HepG2 (cell line): ENCODE measurements around the gene CHMP4B. TPM values are rescaled to one million over a fixed set of nuclear protein-coding genes. Genes with fewer than 3 reads are reported as not detected.

Experiments
- ATAC-seq: fragments of 200-7000 bp; cut with Tn5 transposase; 3 replicates; pipeline ENCODE4 v1.9.1; 2020; ENCODE audit warnings: mild to moderate bottlenecking, moderate library complexity
- BruUV-seq: library from RNA; stranded (reverse); fragments of 400-500 nt; replicated peaks from 2 replicates; lab custom pipeline; 2021; lab: Mats Ljungman, UMichigan
- CTCF ChIA-PET: fragments of 300-600 bp; formaldehyde crosslinking; extraction: SDS; loops from one replicate; lab custom pipeline; 2021; ENCODE audit warnings: low total read pairs, inconsistent platforms, low intra/inter-chr PET ratio; lab: Yijun Ruan, JAX
- POLR2A ChIA-PET: fragments of 350-600 bp; sonication (Branson Sonifier 250); formaldehyde crosslinking; loops from one replicate; lab custom pipeline; 2020; ENCODE audit warnings: antibody characterized with exemption, inconsistent platforms; lab: Yijun Ruan, JAX
- DNase-seq: peaks from one replicate; pipeline ENCODE4 v3.0.0-alpha.2; 2015; ENCODE audit warnings: low spot score
- FAIRE-seq: peaks from 3 replicates; lab custom pipeline; 2011; peaks lifted over from hg19 to GRCh38; lab: Jason Lieb, UNC
- H2AFZ ChIP-seq: one replicate; pipeline ENCODE4 v1.6.1; 2011; ENCODE audit warnings: low read length, inconsistent platforms
- H3K27ac ChIP-seq: fragments of 300-600 bp; 3 replicates; pipeline ENCODE4 v1.8.0; 2011; ENCODE audit warnings: mixed run types, mild to moderate bottlenecking, mixed read lengths, low read length, inconsistent platforms; ENCODE audit not compliant: insufficient read depth; ENCODE audit errors: extremely low read length
- H3K27me3 ChIP-seq, 2 experiments: fragments of 200-600 bp in 1 of 2; 2 replicates in 1 of 2; 3 replicates in 1 of 2; pipeline versions ENCODE4 v1.6.0 to v1.8.0; 2011; ENCODE audit warnings: low read length in 2 of 2, mild to moderate bottlenecking in 2 of 2, moderate library complexity in 2 of 2, inconsistent platforms in 1 of 2; ENCODE audit not compliant: insufficient read depth in 2 of 2, control insufficient read depth in 1 of 2
- H3K36me3 ChIP-seq, 2 experiments: fragments of 200-600 bp in 1 of 2; replicated peaks in 1 of 2; 2 replicates in 1 of 2; 3 replicates in 1 of 2; pipeline versions ENCODE4 v1.5.1 to v1.8.0; 2011; ENCODE audit warnings: low read length in 2 of 2, inconsistent platforms in 1 of 2; ENCODE audit not compliant: insufficient read depth in 2 of 2, control insufficient read depth in 1 of 2
- H3K4me1 ChIP-seq: 2 replicates; pipeline ENCODE4 v1.5.1; 2012; ENCODE audit warnings: low read length, inconsistent platforms; ENCODE audit not compliant: insufficient read depth
- H3K4me2 ChIP-seq: 2 replicates; pipeline ENCODE4 v1.6.0; 2011; ENCODE audit warnings: low read depth, low read length, inconsistent platforms
- H3K4me3 ChIP-seq, 3 experiments: fragments of 200-600 bp in 1 of 3; sonication (generic), shearing (Covaris generic) in 1 of 3; replicated peaks in 1 of 3; 2 replicates each; pipeline ENCODE4 v1.5.1; 2011 to 2016; ENCODE audit warnings: low read length in 3 of 3, inconsistent platforms in 2 of 3, low read depth in 2 of 3, mild to moderate bottlenecking in 2 of 3, control low read depth in 1 of 3, mixed read lengths in 1 of 3; ENCODE audit not compliant: insufficient read depth in 1 of 3
- H3K79me2 ChIP-seq: one replicate; pipeline ENCODE4 v1.6.1; 2011; ENCODE audit warnings: low read length, inconsistent platforms; ENCODE audit not compliant: insufficient read depth
- H3K9ac ChIP-seq: 2 replicates; pipeline ENCODE4 v1.6.0; 2011; ENCODE audit warnings: mild to moderate bottlenecking, low read depth, low read length, inconsistent platforms; ENCODE audit not compliant: insufficient read depth
- H3K9me3 ChIP-seq: 2 replicates; pipeline ENCODE4 v1.5.1; 2012; ENCODE audit warnings: mild to moderate bottlenecking, low read length
- H4K20me1 ChIP-seq: 2 replicates; pipeline ENCODE4 v1.6.0; 2011; ENCODE audit warnings: inconsistent platforms, mild to moderate bottlenecking, low read length, moderate library complexity; ENCODE audit not compliant: insufficient read depth
- GLI4 ChIP-seq: sonication (generic); formaldehyde crosslinking; IDR thresholded peaks from 2 replicates; pipeline ENCODE4 v1.5.1; 2020; ENCODE audit warnings: missing genetic modification reagents, mild to moderate bottlenecking, moderate library complexity, borderline replicate concordance
- GTF2F1 ChIP-seq: fragments of 150-350 bp; IDR thresholded peaks from 2 replicates; pipeline ENCODE4 v1.6.1; 2014; ENCODE audit warnings: low read length
- KAT8 ChIP-seq: IDR thresholded peaks from 2 replicates; pipeline ENCODE4 v1.6.1; 2016; ENCODE audit warnings: missing genetic modification reagents, missing compliant biosample characterization
- MAF1 ChIP-seq: sonication (generic); formaldehyde crosslinking; IDR thresholded peaks from 2 replicates; pipeline ENCODE4 v1.5.0; 2020; ENCODE audit warnings: missing genetic modification reagents, borderline replicate concordance
- POGZ ChIP-seq: sonication (generic); formaldehyde crosslinking; IDR thresholded peaks from 2 replicates; pipeline ENCODE4 v1.4.0; 2020; ENCODE audit warnings: mild to moderate bottlenecking, missing genetic modification reagents
- SAP130 ChIP-seq: IDR thresholded peaks from 2 replicates; pipeline ENCODE4 v1.6.1; 2016; ENCODE audit warnings: low read depth
- SKI ChIP-seq: fragments of 450-650 bp; IDR thresholded peaks from one replicate; pipeline ENCODE4 v1.6.1; 2018; ENCODE audit warnings: mild to moderate bottlenecking; ENCODE audit not compliant: partially characterized antibody
- SRSF1 ChIP-seq: fragments of 200-400 bp; formaldehyde crosslinking; optimal IDR thresholded peaks from 2 replicates; pipeline ENCODE3; 2017; ENCODE audit warnings: mild to moderate bottlenecking, low read depth, low read length, moderate library complexity
- ZBTB20 ChIP-seq: sonication (generic); formaldehyde crosslinking; IDR thresholded peaks from 2 replicates; pipeline ENCODE4 v1.8.1; 2023; ENCODE audit warnings: missing genetic modification reagents, low read depth, mild to moderate bottlenecking, borderline replicate concordance
- ZFP82 ChIP-seq: sonication (generic); formaldehyde crosslinking; IDR thresholded peaks from 2 replicates; pipeline ENCODE4 v1.5.1; 2020; ENCODE audit warnings: mild to moderate bottlenecking, missing genetic modification reagents, borderline replicate concordance
- ZFX ChIP-seq: sonication (generic); formaldehyde crosslinking; IDR thresholded peaks from 2 replicates; pipeline ENCODE4 v1.4.0; 2020; ENCODE audit warnings: mild to moderate bottlenecking, low read depth, missing genetic modification reagents, moderate library complexity
- ZNF224 ChIP-seq: sonication (generic); formaldehyde crosslinking; IDR thresholded peaks from 2 replicates; pipeline ENCODE4 v1.5.0; 2020; ENCODE audit warnings: mild to moderate bottlenecking, missing genetic modification reagents
- ZNF263 ChIP-seq: sonication (generic); formaldehyde crosslinking; IDR thresholded peaks from 2 replicates; pipeline ENCODE4 v1.4.0; 2020; ENCODE audit warnings: missing genetic modification reagents
- ZNF30 ChIP-seq: sonication (generic); formaldehyde crosslinking; IDR thresholded peaks from 2 replicates; pipeline ENCODE4 v1.5.0; 2020; ENCODE audit warnings: mild to moderate bottlenecking, missing genetic modification reagents
- ZNF317 ChIP-seq: sonication (generic); formaldehyde crosslinking; IDR thresholded peaks from 2 replicates; pipeline ENCODE4 v1.5.0; 2020; ENCODE audit warnings: mild to moderate bottlenecking, missing genetic modification reagents
- ZNF749 ChIP-seq: sonication (generic); formaldehyde crosslinking; IDR thresholded peaks from 2 replicates; pipeline ENCODE4 v1.8.0; 2022; ENCODE audit warnings: mild to moderate bottlenecking, missing genetic modification reagents, moderate library complexity, borderline replicate concordance
- ZNF770 ChIP-seq: sonication (generic); formaldehyde crosslinking; IDR thresholded peaks from 2 replicates; pipeline ENCODE4 v1.5.0; 2020; ENCODE audit warnings: mild to moderate bottlenecking, missing genetic modification reagents
- WGBS: methylation state at CpG from one replicate; pipeline ENCODE4 v1.1.6; 2017; ENCODE audit warnings: low lambda C conversion rate; 5-methylcytosine and 5-hydroxymethylcytosine counted together
- in situ Hi-C: cut with HindIII; loops from 2 replicates; pipeline ENCODE4 v1.10.0; 2017; ENCODE audit warnings: low pct_unique_long_range_greater_than_20kb; ENCODE audit not compliant: extremely low pct_ligation_motif_present
- intact Hi-C: fragments of 100-400 bp; cut with micrococcal nuclease; formaldehyde crosslinking; loops from one replicate; pipeline ENCODE4 v1.10.0; 2022; ENCODE audit not compliant: unreplicated experiment
- polyA plus RNA-seq, 8 experiments: library from polyadenylated mRNA; depleted of rRNA in 3 of 8; stranded (reverse) in 7 of 8; unstranded in 1 of 8; fragments of >200 nt; fragmentation: Illumina TruSeq in 4 of 8; extraction: Trizol in 4 of 8; gene quantifications; 2 replicates each; pipeline versions ENCODE4 v1.2.1 to v1.2.3, GENCODE V29; 2011 to 2016; ENCODE audit warnings: low read depth in 4 of 8, missing spikeins in 1 of 8, mixed read lengths in 1 of 8; ENCODE audit not compliant: insufficient read depth in 1 of 8
- total RNA-seq, 5 experiments: library from RNA; depleted of rRNA; stranded (reverse); fragments of >200 nt; fragmentation: Illumina TruSeq; extraction: Trizol; gene quantifications; 2 replicates each; pipeline ENCODE4 v1.2.3, GENCODE V29; 2016; ENCODE audit warnings: low read depth in 1 of 5
- TF ChIP-seq, protein P1 (sequence below): sonication (generic); formaldehyde crosslinking; IDR thresholded peaks from 2 replicates; pipeline ENCODE4 v1.4.0; 2020; ENCODE audit warnings: missing genetic modification reagents

CHMP4B gene
- total and polyA plus RNA-seq, 2 of the 13 experiments (the other 11 are each of a cell fraction or from before 2014, with no cell fraction given) = 40.1 to 45.6 TPM

DNA sequence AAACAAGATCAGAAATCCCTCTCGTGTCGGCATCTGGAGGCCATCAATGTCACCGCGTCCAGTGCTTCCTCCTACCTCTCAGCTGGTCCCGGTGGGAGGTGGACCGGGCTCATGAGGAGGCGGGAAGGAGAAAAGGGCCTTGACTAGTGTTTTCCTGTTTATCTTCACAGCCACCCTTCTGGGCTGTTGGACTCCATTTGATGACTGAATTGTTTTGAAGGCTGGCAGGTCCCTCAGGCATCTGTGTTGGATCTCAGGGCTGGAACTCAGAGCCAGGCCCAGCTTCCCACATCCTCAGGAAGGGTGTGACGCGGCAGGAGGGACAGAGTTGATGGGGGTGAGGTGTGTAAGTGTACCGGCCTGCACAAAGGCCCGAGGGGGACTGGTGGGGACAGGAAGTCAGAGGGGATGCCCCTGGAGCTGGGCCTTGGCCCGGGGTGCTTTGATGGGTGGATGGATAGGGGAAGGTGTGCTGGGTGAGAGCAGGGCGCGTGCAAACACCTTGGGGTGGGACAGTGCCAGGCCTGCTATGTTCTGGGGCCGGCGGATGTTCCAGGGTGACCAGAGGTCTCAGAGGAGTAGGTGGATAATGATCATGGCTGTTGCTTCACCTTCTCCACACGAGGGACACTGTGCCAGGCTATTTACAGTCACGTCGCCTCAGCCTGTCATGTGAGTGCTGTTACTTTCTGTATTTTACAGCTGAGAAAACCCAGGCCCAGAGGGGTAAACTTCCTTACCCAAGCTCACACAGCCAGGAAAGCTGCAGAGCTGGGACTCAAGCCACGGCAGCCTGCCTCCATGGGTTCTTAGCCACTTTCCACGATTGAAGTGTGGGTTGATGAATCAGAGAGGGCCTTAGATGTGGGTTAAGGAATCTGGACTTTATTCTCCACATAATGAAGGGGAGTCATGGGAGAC is 17.9 kb upstream of the CHMP4B start:
- H4K20me1 ChIP-seq = no peaks in the 10 kb centered on the region
- peak overlapping the region; percentile 81 for H3K4me2 ChIP-seq
- peak overlapping the region; percentile 2 to 59 (median 37) for H3K4me3 ChIP-seq
- H3K27ac ChIP-seq = no peak overlapping the region
- intact Hi-C loops = loop anchor here (2.0 to 10.0 kb wide), 4 partner anchors 49 to 336 kb away; no protein-coding TSS in a partner anchor
- H3K27me3 ChIP-seq = 0 out of 5 replicates have a peak, but pooled peaks cover 0 to 5% of the 10 kb centered on the region in 2 experiments
- peak overlapping the region; percentile 26; the same call in 1 of the 2 replicates for H3K9ac ChIP-seq
- peak overlapping the region; percentile 48 for H2AFZ ChIP-seq
- peak; percentile 42 for FAIRE-seq
- CTCF ChIA-PET = no interaction called here
- peak; percentile 58 for ATAC-seq
- 11% methylated on average over 21 of the region's 21 CpGs for WGBS
- H3K4me1 ChIP-seq = peaks cover 45% of the 10 kb centered on the region
- POLR2A ChIA-PET = interaction anchor here (1.3 to 6.0 kb wide), 4 partner anchors 10 to 199 kb away, joined by 3 to 35 read pairs (median 5); partner anchors contain the start of gene CHMP4B
- H3K9me3 ChIP-seq = no peaks in the 10 kb centered on the region
- peak; percentile 40 for DNase-seq
- no peaks in the 10 kb centered on the region for H3K36me3 ChIP-seq
- no peaks in the 10 kb centered on the region for H3K79me2 ChIP-seq
- BruUV-seq = no TSS peak
- in situ Hi-C loops = no loop called here
- TF ChIP-seq ZNF224 (CRISPR knock-in tag) = 0 out of 2 replicates have a peak, but pooled peaks have one; percentile 62
- TF ChIP-seq SAP130 (CRISPR knock-in tag) = peak; percentile 7; the same call in 1 of the 2 replicates
- no peak for TF ChIP-seq MAF1 (CRISPR knock-in tag)
- no peak for TF ChIP-seq SRSF1
- TF ChIP-seq ZFP82 (CRISPR knock-in tag) = no peak
- no peak for TF ChIP-seq POGZ
- no peak for TF ChIP-seq ZBTB20 (CRISPR knock-in tag)
- 0 out of 2 replicates have a peak, but pooled peaks have one; percentile 19 for TF ChIP-seq ZNF263 (CRISPR knock-in tag)
- TF ChIP-seq ZFX (CRISPR knock-in tag) = peak; percentile 70; the same call in 1 of the 2 replicates
- TF ChIP-seq GTF2F1 = no peak
- TF ChIP-seq ZNF317 (CRISPR knock-in tag) = no peak; the same call in 1 of the 2 replicates
- TF ChIP-seq SKI = no peak
- TF ChIP-seq, protein P1, sequence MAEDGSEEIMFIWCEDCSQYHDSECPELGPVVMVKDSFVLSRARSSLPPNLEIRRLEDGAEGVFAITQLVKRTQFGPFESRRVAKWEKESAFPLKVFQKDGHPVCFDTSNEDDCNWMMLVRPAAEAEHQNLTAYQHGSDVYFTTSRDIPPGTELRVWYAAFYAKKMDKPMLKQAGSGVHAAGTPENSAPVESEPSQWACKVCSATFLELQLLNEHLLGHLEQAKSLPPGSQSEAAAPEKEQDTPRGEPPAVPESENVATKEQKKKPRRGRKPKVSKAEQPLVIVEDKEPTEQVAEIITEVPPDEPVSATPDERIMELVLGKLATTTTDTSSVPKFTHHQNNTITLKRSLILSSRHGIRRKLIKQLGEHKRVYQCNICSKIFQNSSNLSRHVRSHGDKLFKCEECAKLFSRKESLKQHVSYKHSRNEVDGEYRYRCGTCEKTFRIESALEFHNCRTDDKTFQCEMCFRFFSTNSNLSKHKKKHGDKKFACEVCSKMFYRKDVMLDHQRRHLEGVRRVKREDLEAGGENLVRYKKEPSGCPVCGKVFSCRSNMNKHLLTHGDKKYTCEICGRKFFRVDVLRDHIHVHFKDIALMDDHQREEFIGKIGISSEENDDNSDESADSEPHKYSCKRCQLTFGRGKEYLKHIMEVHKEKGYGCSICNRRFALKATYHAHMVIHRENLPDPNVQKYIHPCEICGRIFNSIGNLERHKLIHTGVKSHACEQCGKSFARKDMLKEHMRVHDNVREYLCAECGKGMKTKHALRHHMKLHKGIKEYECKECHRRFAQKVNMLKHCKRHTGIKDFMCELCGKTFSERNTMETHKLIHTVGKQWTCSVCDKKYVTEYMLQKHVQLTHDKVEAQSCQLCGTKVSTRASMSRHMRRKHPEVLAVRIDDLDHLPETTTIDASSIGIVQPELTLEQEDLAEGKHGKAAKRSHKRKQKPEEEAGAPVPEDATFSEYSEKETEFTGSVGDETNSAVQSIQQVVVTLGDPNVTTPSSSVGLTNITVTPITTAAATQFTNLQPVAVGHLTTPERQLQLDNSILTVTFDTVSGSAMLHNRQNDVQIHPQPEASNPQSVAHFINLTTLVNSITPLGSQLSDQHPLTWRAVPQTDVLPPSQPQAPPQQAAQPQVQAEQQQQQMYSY (CRISPR knock-in tag) = no peak
- no peak for TF ChIP-seq ZNF749 (CRISPR knock-in tag)
- TF ChIP-seq KAT8 = 0 out of 2 replicates have a peak, but pooled peaks have one; percentile 19
- no peak for TF ChIP-seq ZNF770
- no peak for TF ChIP-seq GLI4 (CRISPR knock-in tag)
- no peak for TF ChIP-seq ZNF30 (CRISPR knock-in tag)
